MCF 10A (cell line): ENCODE results near the gene SERPINH1. TPM values are rescaled to one million over a fixed set of nuclear protein-coding genes. Genes with fewer than 3 reads are reported as not detected.
"Not testable (repeated sequence)": the region's sequence is repeated elsewhere in the genome, so short reads cannot be mapped to it uniquely, and the experiment has no call there.

ENCODE experiments used
- BruUV-seq: library from RNA; stranded (reverse); fragments of 400-500 nt; replicated peaks from 2 replicates; lab custom pipeline; 2021; lab: Mats Ljungman, UMichigan
- CTCF ChIA-PET: fragments of 300-600 bp; sonication (Branson Sonifier 250); formaldehyde crosslinking; extraction: SDS; loops from one replicate; lab custom pipeline; 2021; ENCODE audit warnings: antibody characterized with exemption, inconsistent platforms; lab: Yijun Ruan, JAX
- POLR2A ChIA-PET: fragments of 300-600, 350-650 bp; sonication (Branson Sonifier 250); formaldehyde crosslinking; extraction: SDS; loops from one replicate; lab custom pipeline; 2020; ENCODE audit warnings: antibody characterized with exemption, inconsistent platforms; lab: Yijun Ruan, JAX
- DNase-seq: peaks from one replicate; pipeline ENCODE4 v3.0.0-alpha.2; 2018; ENCODE audit not compliant: unreplicated experiment
- H3K27ac Mint-ChIP-seq: one replicate; pipeline ENCODE4 v1.8.0; 2022; ENCODE audit warnings: mild to moderate bottlenecking, low read depth, mixed read lengths; ENCODE audit not compliant: unreplicated experiment
- H3K27me3 Mint-ChIP-seq: one replicate; pipeline ENCODE4 v1.8.0; 2022; ENCODE audit warnings: mixed read lengths; ENCODE audit not compliant: insufficient read depth, unreplicated experiment
- H3K36me3 Mint-ChIP-seq: one replicate; pipeline ENCODE4 v1.8.0; 2022; ENCODE audit warnings: mild to moderate bottlenecking, moderate library complexity, mixed read lengths; ENCODE audit not compliant: insufficient read depth, unreplicated experiment
- H3K4me1 Mint-ChIP-seq: one replicate; pipeline ENCODE4 v1.8.0; 2022; ENCODE audit warnings: mixed read lengths; ENCODE audit not compliant: insufficient read depth, unreplicated experiment
- H3K4me3 Mint-ChIP-seq: one replicate; pipeline ENCODE4 v1.8.0; 2022; ENCODE audit warnings: mild to moderate bottlenecking, moderate library complexity, mixed read lengths; ENCODE audit not compliant: unreplicated experiment
- H3K9me3 Mint-ChIP-seq: one replicate; pipeline ENCODE4 v1.8.0; 2022; ENCODE audit warnings: mixed read lengths; ENCODE audit not compliant: unreplicated experiment
- CTCF ChIP-seq: fragments of 200-600 bp; IDR thresholded peaks from one replicate; pipeline ENCODE4 v1.8.0; 2022; ENCODE audit warnings: antibody characterized with exemption, mild to moderate bottlenecking; ENCODE audit not compliant: unreplicated experiment
- intact Hi-C: fragments of 100-400 bp; cut with micrococcal nuclease; formaldehyde crosslinking; loops from 2 replicates; pipeline ENCODE4 v1.14.1; 2022
- total RNA-seq: library from RNA; stranded (reverse); gene quantifications from 2 replicates; pipeline ENCODE4 v1.2.3, GENCODE V29; 2022

Gene SERPINH1
- total RNA-seq, 1 experiment from 2014 or later: 80.5 TPM

- Mint-ChIP-seq H3K9me3 (no peaks in the 10 kb centered on the region), H3K36me3 (no peaks in the 10 kb centered on the region), H3K4me3 (no peak overlapping the region), H3K27ac (no peak overlapping the region), H3K4me1 (no peaks in the 10 kb centered on the region), H3K27me3 (peaks cover 12% of the 10 kb centered on the region)
- CTCF ChIA-PET: interaction anchor here (0.6 to 0.7 kb wide), 3 partner anchors 8 to 646 kb away, joined by 3 to 4 read pairs (median 3); no protein-coding TSS in a partner anchor
- DNase-seq: no peak
- no TSS peak for BruUV-seq
- POLR2A ChIA-PET: no interaction called here
- no peak for TF ChIP-seq CTCF
- intact Hi-C loops: no loop called here
Observed at GRCh38 chr11:75582506-75582894, 20.4 kb downstream of the SERPINH1 start.

- no peak for DNase-seq
- CTCF ChIA-PET: interaction anchor here (0.6 to 0.7 kb wide), 3 partner anchors 9 to 646 kb away, joined by 3 to 4 read pairs (median 3); no protein-coding TSS in a partner anchor
- TF ChIP-seq CTCF: peak; percentile 8
- H3K36me3 Mint-ChIP-seq: no peaks in the 10 kb centered on the region
- BruUV-seq: no TSS peak
- H3K9me3 Mint-ChIP-seq: no peaks in the 10 kb centered on the region
- peaks cover 12% of the 10 kb centered on the region for H3K27me3 Mint-ChIP-seq
- no peak overlapping the region for H3K27ac Mint-ChIP-seq
- H3K4me1 Mint-ChIP-seq: no peaks in the 10 kb centered on the region
- intact Hi-C loops: no loop called here
- no peak overlapping the region for H3K4me3 Mint-ChIP-seq
- POLR2A ChIA-PET: no interaction called here
Observed at GRCh38 chr11:75582895-75583717, 21.1 kb downstream of the SERPINH1 start.

- no peak for TF ChIP-seq CTCF
- Mint-ChIP-seq H3K4me3 (no peak overlapping the region), H3K9me3 (no peaks in the 10 kb centered on the region), H3K27me3 (peaks cover 12% of the 10 kb centered on the region), H3K36me3 (no peaks in the 10 kb centered on the region), H3K4me1 (no peaks in the 10 kb centered on the region), H3K27ac (no peak overlapping the region)
- DNase-seq: no peak
- no TSS peak for BruUV-seq
- CTCF ChIA-PET: interaction anchor here (0.6 to 1.0 kb wide), 3 partner anchors 10 to 53 kb away, joined by 3 to 4 read pairs (median 3); no protein-coding TSS in a partner anchor
- POLR2A ChIA-PET: no interaction called here
- intact Hi-C loops: no loop called here
Observed at GRCh38 chr11:75583718-75584658, 21.9 kb downstream of the SERPINH1 start.

DNA sequence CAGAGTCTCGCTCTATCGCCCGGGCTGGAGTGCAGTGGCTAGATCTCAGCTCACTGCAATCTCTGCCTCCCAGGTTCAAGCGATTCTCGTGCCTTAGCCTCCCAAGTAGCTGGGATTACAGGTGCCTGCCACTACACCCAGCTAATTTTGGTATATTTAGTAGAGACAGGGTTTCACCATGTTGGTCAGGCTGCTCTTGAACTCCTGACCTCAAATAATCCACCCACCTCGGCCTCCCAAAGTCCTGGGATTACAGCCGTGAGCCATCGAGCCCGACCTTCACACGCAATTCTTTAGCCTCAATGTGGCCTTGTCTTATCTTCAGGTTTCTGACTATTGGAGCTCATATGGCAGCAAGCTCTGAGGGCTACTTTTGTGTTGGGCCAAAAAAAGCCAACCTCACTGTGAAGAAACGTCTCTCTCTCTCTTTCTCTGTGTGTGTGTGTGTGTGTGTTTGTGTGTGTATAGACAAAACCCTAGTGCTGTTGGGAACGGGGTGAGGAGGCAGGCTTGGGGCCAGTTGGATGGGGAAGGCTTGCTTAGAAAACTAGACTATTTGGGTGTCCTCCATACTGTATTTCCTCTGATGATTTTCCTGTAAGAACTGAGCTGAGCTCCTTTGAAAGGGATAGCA, 22.7 kb downstream of the SERPINH1 start:
- POLR2A ChIA-PET, H3K4me1 Mint-ChIP-seq, H3K9me3 Mint-ChIP-seq, intact Hi-C loops, DNase-seq, H3K27ac Mint-ChIP-seq, H3K36me3 Mint-ChIP-seq, H3K4me3 Mint-ChIP-seq, BruUV-seq: not testable (repeated sequence)
- CTCF ChIA-PET: interaction anchor here (0.6 to 1.2 kb wide), 6 partner anchors 9 to 567 kb away, joined by 3 to 6 read pairs (median 4); no protein-coding TSS in a partner anchor
- peaks cover 12% of the 10 kb centered on the region for H3K27me3 Mint-ChIP-seq
